Measurements from ENCODE around the gene SLC16A2. TPM values are rescaled to one million over a fixed set of nuclear protein-coding genes. Genes with fewer than 3 reads are reported as not detected.
"Not testable (repeated sequence)": the region's sequence is repeated elsewhere in the genome, so short reads cannot be mapped to it uniquely, and the experiment has no call there.

The SLC16A2 gene
- total RNA-seq, 2 experiments from 2014 or later, result 1.2 to 1.5 TPM

DNA sequence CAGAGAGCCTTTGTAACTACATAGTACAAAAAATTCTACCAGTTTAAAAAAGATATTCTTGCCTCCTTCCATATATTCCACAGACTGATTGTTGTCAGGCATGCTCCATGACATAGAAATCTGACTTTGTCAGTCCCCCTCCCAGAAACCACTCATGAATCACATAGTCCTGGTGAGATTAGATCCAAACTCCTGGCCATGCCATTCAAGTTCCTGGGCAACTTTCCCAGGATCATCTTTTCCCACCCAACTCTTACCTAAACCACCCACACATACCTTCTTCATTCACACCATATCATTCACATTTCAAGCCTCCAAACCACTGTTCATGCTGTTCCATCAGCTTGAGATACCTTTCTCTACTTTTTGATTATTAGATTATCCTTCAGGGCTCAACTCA, 46.4 kb downstream of the SLC16A2 start:
- POLR2A ChIA-PET, result no interaction called here
- Mint-ChIP-seq H3K27ac (no peak overlapping the region), H3K36me3 (ENCODE audit: low read depth) (no peaks in the 10 kb centered on the region), H3K9me3 (ENCODE audit: low read depth) (peaks cover 2% of the 10 kb centered on the region), H3K4me1 (no peaks in the 10 kb centered on the region), H3K4me3 (no peak overlapping the region), H3K27me3 (peaks cover 4% of the 10 kb centered on the region)
- DNase-seq (no peak), ATAC-seq (no peak)
- intact Hi-C loops (cut with DNase I, micrococcal nuclease), result no loop called here
- CTCF ChIA-PET, result no interaction called here

DNA sequence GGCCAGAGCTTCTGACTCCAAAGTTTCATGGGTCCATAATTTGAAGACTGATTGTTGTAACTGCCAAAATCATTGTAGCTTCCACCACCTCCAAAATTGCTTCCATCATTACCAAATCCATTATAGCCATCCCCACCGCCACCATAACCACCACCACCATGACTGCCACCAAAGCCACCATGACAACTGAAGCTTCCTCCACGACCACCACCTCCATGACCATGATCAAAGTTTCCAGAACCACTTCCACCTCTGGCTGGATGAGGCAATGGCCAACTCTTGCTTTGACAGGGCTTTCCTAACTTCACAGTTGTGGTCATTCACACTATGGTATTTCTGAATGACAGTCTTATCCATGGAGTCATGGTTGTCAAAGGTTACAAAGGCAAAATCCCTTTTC, 51.8 kb downstream of the SLC16A2 start:
- POLR2A ChIA-PET; ATAC-seq; DNase-seq; H3K36me3 Mint-ChIP-seq (ENCODE audit: low read depth); intact Hi-C loops (cut with DNase I, micrococcal nuclease); H3K4me3 Mint-ChIP-seq; H3K9me3 Mint-ChIP-seq (ENCODE audit: low read depth); H3K27me3 Mint-ChIP-seq; H3K4me1 Mint-ChIP-seq; H3K27ac Mint-ChIP-seq: not testable (repeated sequence)
- CTCF ChIA-PET, result interaction anchor here (0.8 kb wide), 1 partner anchor 78 kb away, joined by 3 read pairs; no protein-coding TSS in a partner anchor

DNA sequence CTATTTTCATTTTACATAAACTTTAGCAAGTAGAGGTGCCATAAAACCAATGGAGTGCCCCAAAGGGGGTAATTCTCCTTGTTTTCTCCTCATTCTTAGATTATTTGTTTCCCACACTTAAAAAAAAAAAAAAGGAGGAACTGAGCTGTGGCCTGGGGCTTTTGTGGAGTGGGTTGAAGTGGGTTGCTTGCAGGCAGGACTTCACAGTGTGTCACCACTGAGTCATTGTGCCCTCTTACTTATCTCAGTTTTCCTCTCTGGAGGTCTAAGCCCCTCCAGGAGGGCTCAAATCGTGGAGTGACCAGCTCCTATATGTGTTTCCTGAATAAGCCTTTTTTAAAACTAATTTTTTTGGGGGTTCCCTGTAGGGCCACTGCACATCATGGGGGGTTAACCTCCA, 69.0 kb downstream of the SLC16A2 start:
- DNase-seq (no peak), ATAC-seq (no peak)
- H3K36me3 Mint-ChIP-seq (ENCODE audit: low read depth), result no peaks in the 10 kb centered on the region
- no peak overlapping the region for H3K27ac Mint-ChIP-seq
- ChIA-PET CTCF (interaction anchor here (1.1 kb wide), 1 partner anchor 107 kb away, joined by 4 read pairs; no protein-coding TSS in a partner anchor), POLR2A (no interaction called here)
- H3K27me3 Mint-ChIP-seq, result no peaks in the 10 kb centered on the region
- H3K4me3 Mint-ChIP-seq, result no peak overlapping the region
- no peaks in the 10 kb centered on the region for H3K4me1 Mint-ChIP-seq
- intact Hi-C loops (cut with DNase I, micrococcal nuclease), result no loop called here
- H3K9me3 Mint-ChIP-seq (ENCODE audit: low read depth), result no peaks in the 10 kb centered on the region

DNA sequence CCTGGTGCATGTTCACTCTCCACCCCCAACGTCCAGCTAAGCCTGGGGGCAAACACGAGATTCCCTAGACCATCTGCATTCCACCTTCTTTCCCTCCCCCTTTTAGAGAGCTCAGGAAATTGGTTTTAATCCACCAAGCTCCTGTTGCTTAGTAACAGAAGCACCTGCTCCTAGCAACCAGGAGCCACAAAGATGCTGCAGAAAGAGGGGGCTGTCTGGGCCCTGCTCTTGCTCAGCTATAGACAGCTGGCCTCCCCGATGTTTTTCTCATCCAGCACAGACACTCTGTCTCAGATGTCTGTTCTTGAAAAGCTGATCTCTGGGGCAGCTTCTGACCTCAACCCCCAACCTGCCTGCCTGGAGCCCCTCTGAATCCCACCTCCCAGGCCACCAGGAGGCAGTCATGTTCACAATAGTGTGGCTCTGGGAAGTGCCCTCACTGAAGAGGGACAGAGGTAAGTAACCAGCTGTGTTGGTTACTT, 71.5 kb downstream of the SLC16A2 start:
- intact Hi-C loops (cut with DNase I, micrococcal nuclease), result loop anchor here (1.0 kb wide), 2 partner anchors 58 to 61 kb away; no protein-coding TSS in a partner anchor
- Mint-ChIP-seq H3K27ac (no peak overlapping the region), H3K9me3 (ENCODE audit: low read depth) (no peaks in the 10 kb centered on the region), H3K36me3 (ENCODE audit: low read depth) (no peaks in the 10 kb centered on the region), H3K4me1 (no peaks in the 10 kb centered on the region), H3K4me3 (no peak overlapping the region), H3K27me3 (no peaks in the 10 kb centered on the region)
- DNase-seq (peak; percentile 39), ATAC-seq (peak; percentile 49)
- CTCF ChIA-PET, result interaction anchor here (0.9 to 1.4 kb wide), 2 partner anchors 42 to 52 kb away, joined by 3 to 4 read pairs; no protein-coding TSS in a partner anchor
- POLR2A ChIA-PET, result no interaction called here

DNA sequence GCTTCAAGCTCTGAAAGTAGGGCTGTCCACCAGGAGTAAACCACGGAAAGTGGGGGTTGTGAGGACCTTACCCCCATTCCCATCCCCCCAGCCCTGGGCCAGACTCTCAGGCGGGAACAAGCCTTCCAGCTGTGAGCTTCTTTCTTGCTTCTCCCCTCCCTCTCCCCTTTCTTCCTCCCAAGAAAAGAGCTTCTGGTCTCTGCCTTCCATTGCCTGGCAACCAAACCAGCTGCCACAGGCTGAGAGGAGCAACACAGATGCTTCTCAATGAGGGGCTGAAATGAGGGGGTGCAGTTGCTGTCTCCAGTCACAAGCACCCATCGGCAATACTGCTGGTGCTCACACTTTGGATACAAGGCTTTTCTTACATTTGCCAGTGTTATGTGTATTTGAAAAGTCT, 72.5 kb downstream of the SLC16A2 start:
- ATAC-seq, result no peak
- intact Hi-C loops (cut with DNase I, micrococcal nuclease), result loop anchor here (1.0 kb wide), 1 partner anchor 56 kb away; no protein-coding TSS in a partner anchor
- no peak overlapping the region for H3K4me3 Mint-ChIP-seq
- POLR2A ChIA-PET, result no interaction called here
- H3K36me3 Mint-ChIP-seq (ENCODE audit: low read depth), result no peaks in the 10 kb centered on the region
- no peaks in the 10 kb centered on the region for H3K4me1 Mint-ChIP-seq
- no peaks in the 10 kb centered on the region for H3K9me3 Mint-ChIP-seq (ENCODE audit: low read depth)
- H3K27ac Mint-ChIP-seq, result no peak overlapping the region
- no peaks in the 10 kb centered on the region for H3K27me3 Mint-ChIP-seq
- CTCF ChIA-PET, result no interaction called here
- no peak for DNase-seq

DNA sequence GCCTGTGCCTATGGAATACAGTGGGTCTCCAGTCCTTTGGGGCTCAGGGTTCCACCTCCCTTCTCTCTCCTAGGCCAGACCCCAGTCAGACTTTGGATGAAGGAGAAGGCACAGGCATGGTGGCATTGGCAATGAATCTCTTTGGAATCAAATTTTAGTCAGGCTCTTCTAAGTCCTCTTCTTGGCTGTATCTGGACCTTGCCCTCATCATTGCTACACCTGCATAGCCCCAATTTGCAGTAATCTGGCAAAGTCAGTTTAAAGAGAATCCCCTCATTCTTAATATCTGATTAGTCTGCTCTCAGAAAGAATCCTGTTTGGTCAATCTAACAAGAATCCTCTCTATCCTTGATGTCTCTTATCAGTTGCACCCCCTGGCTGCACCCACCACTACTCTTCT, 77.6 kb downstream of the SLC16A2 start:
- H3K4me3 Mint-ChIP-seq, result no peak overlapping the region
- CTCF ChIA-PET, result no interaction called here
- no peaks in the 10 kb centered on the region for H3K27me3 Mint-ChIP-seq
- POLR2A ChIA-PET, result no interaction called here
- H3K9me3 Mint-ChIP-seq (ENCODE audit: low read depth), result no peaks in the 10 kb centered on the region
- H3K36me3 Mint-ChIP-seq (ENCODE audit: low read depth), result no peaks in the 10 kb centered on the region
- no peak for DNase-seq
- H3K4me1 Mint-ChIP-seq, result no peaks in the 10 kb centered on the region
- H3K27ac Mint-ChIP-seq, result no peak overlapping the region
- ATAC-seq, result no peak
- intact Hi-C loops (cut with DNase I, micrococcal nuclease), result no loop called here

DNA sequence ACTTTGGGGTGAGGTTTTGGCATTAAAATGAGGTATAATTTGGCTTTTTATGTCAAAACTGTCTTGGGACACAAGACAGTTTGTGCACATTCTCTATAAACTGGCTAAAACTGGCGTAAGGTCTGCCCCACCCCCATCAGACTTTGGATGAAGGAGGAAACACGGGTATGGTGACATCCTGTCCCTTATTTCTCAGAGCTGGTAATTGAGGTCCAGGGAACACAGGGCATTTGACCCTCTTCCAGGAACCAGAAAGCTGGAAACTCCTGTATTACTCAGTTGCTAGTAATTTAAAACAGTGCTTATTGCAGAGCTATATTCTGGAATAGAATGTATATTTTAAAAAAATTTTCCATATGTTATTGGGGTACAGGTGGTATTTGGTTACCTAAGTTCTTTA, 78.8 kb downstream of the SLC16A2 start:
- DNase-seq (no peak), ATAC-seq (no peak)
- POLR2A ChIA-PET, result no interaction called here
- Mint-ChIP-seq H3K4me3 (no peak overlapping the region), H3K4me1 (no peaks in the 10 kb centered on the region), H3K9me3 (ENCODE audit: low read depth) (no peaks in the 10 kb centered on the region), H3K36me3 (ENCODE audit: low read depth) (no peaks in the 10 kb centered on the region), H3K27ac (no peak overlapping the region), H3K27me3 (no peaks in the 10 kb centered on the region)
- intact Hi-C loops (cut with DNase I, micrococcal nuclease), result no loop called here
- CTCF ChIA-PET, result no interaction called here

DNA sequence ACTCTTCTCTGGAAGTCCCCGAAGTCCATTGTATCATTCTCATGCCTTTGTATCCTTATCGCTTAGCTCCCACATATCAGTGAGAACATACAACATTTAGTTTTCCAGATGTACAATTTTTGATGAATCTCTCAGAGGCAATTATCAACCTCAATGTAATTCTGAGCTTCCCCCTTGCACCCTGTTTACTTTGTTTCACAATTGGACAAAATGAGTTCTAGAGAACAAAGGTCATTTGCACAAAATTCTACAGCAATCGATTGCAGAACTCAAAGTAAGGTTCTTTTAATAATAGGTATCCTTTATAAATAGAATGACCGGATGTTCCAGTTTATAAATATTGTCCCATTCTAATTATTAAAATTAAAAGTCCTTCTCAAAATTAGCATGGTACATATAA, 79.3 kb downstream of the SLC16A2 start:
- H3K36me3 Mint-ChIP-seq (ENCODE audit: low read depth), result no peaks in the 10 kb centered on the region
- no peak for DNase-seq
- no peak overlapping the region for H3K27ac Mint-ChIP-seq
- no peak for ATAC-seq
- intact Hi-C loops (cut with DNase I, micrococcal nuclease), result no loop called here
- H3K27me3 Mint-ChIP-seq, result no peaks in the 10 kb centered on the region
- no peaks in the 10 kb centered on the region for H3K4me1 Mint-ChIP-seq
- POLR2A ChIA-PET, result no interaction called here
- no peak overlapping the region for H3K4me3 Mint-ChIP-seq
- H3K9me3 Mint-ChIP-seq (ENCODE audit: low read depth), result no peaks in the 10 kb centered on the region
- CTCF ChIA-PET, result no interaction called here

DNA sequence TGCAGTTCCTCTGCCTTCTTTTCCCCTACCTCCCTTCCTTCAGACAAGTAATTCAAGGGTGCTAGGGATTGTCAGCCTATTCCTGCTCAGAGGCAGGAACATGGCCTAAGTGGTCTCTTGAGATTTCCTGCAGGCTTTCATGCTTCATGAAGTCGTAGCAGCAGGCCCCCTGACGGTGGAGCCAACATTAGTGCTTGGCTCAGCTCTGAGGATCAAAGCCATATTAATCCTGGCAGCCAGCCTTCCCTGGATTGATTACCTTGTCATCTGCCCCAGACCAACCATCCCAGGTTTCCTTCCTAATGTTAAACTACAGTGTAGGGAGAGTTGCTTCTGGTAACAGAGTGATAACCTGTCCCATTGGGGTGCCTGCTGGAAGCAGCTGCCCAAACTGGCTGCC, 84.1 kb downstream of the SLC16A2 start:
- no peak overlapping the region for H3K27ac Mint-ChIP-seq
- H3K36me3 Mint-ChIP-seq (ENCODE audit: low read depth), result no peaks in the 10 kb centered on the region
- no peaks in the 10 kb centered on the region for H3K9me3 Mint-ChIP-seq (ENCODE audit: low read depth)
- CTCF ChIA-PET, result no interaction called here
- POLR2A ChIA-PET, result no interaction called here
- no peak for DNase-seq
- H3K27me3 Mint-ChIP-seq, result no peaks in the 10 kb centered on the region
- H3K4me3 Mint-ChIP-seq, result no peak overlapping the region
- H3K4me1 Mint-ChIP-seq, result no peaks in the 10 kb centered on the region
- no peak for ATAC-seq
- intact Hi-C loops (cut with DNase I, micrococcal nuclease), result no loop called here

DNA sequence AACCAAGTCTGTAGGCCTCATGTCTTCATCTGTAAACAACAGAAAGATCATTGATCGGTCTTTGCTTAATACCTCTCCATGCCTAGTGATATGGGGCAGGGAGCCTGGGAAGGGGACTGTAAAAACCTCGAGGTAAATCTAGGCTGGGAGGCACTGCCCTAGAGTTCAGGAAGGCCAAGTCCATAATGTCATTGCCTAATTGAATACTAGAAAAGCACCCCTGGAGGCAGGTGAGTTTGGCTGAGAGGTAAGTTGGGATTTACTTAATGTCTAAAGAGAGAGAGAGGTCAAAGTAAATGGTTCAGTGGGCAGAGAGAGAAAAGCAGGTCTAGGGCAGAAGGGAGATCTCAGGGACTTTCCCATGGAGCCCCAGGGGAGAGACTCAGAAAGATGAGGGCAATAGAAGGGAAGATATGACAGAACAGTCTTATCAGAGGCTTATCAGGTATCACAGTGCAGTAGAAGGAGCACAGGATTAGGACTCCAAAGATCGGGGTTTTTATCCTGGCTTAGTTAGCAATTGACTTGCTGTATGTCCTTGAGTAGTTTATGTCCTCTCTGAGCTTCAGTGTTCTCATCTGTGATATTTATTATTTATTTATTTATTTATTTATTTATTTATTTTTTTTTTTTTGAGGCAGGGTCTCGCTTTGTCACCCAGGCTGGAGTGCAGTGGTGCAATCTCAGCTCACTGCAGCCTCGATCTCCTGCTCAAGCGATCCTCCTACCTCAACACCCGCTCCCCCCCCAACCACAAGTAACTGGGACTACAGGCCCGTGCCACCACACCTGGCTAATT, 85.2 kb downstream of the SLC16A2 start:
- no peak overlapping the region for H3K27ac Mint-ChIP-seq
- intact Hi-C loops (cut with DNase I, micrococcal nuclease), result no loop called here

DNA sequence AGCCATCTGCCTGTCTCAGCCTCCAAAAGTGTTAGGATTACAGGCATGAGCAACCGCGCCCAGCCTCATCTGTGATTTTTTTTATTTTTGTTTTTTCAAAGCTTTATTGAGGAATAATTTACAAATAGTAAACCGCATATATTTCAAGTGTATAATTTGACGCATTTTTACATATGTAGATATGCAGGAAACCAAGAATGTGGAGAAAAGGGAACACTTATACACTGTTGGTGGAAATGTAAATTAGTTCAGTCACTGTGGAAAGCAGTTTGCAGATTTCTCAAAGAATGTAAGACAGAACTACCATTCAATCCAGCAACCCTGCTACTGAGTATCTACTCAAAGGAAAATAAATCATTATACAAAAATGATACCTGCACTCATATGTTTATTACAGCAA, 85.9 kb downstream of the SLC16A2 start:
- Mint-ChIP-seq H3K36me3 (ENCODE audit: low read depth) (no peaks in the 10 kb centered on the region), H3K27ac (no peak overlapping the region), H3K27me3 (no peaks in the 10 kb centered on the region), H3K4me1 (no peaks in the 10 kb centered on the region), H3K9me3 (ENCODE audit: low read depth) (no peaks in the 10 kb centered on the region), H3K4me3 (no peak overlapping the region)
- DNase-seq (no peak), ATAC-seq (no peak)
- ChIA-PET CTCF (interaction anchor here (0.6 kb wide), 1 partner anchor 13 kb away, joined by 3 read pairs; no protein-coding TSS in a partner anchor), POLR2A (no interaction called here)
- intact Hi-C loops (cut with DNase I, micrococcal nuclease), result no loop called here

More for the DNA sequence above, 85.2 kb downstream of the SLC16A2 start:
- ATAC-seq, result no peak
- H3K4me3 Mint-ChIP-seq, result no peak overlapping the region
- ChIA-PET POLR2A (no interaction called here), CTCF (interaction anchor here (0.6 kb wide), 1 partner anchor 14 kb away, joined by 3 read pairs; no protein-coding TSS in a partner anchor)
- no peaks in the 10 kb centered on the region for H3K9me3 Mint-ChIP-seq (ENCODE audit: low read depth)
- H3K36me3 Mint-ChIP-seq (ENCODE audit: low read depth), result no peaks in the 10 kb centered on the region
- no peak for DNase-seq
- no peaks in the 10 kb centered on the region for H3K4me1 Mint-ChIP-seq
- H3K27me3 Mint-ChIP-seq, result no peaks in the 10 kb centered on the region

DNA sequence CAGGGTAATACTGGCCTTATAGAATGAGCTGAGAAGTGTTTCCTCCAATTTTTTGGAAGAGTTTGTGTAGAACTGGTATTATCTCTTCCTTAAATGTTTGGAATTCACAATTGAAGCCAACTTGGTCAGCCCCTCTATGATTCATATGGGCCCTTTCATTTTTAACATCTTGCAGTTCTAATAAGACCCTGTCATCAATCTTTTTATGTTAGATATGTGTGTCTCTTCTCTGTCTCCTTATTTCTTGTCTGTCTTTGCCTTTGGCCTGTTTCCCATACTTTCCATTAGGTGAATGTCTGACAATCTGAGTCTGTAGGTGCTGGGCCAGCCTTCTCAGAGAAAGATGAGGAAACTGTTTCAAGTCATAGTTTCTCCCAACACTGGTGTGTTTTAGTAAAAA, 88.7 kb downstream of the SLC16A2 start:
- CTCF ChIA-PET, result interaction anchor here (0.7 kb wide), 1 partner anchor 16 kb away, joined by 3 read pairs; no protein-coding TSS in a partner anchor
- intact Hi-C loops (cut with DNase I, micrococcal nuclease), result loop anchor here in 1 of 2 experiments (10.0 kb wide), 1 partner anchor 65 kb away; no protein-coding TSS in a partner anchor
- POLR2A ChIA-PET, result no interaction called here
- no peaks in the 10 kb centered on the region for H3K9me3 Mint-ChIP-seq (ENCODE audit: low read depth)
- ATAC-seq (no peak), DNase-seq (no peak)
- H3K27ac Mint-ChIP-seq, result no peak overlapping the region
- no peaks in the 10 kb centered on the region for H3K4me1 Mint-ChIP-seq
- H3K4me3 Mint-ChIP-seq, result no peak overlapping the region
- no peaks in the 10 kb centered on the region for H3K27me3 Mint-ChIP-seq
- H3K36me3 Mint-ChIP-seq (ENCODE audit: low read depth), result no peaks in the 10 kb centered on the region
